ENCODE data around the gene MMP13. TPM values are rescaled to one million over a fixed set of nuclear protein-coding genes. Genes with fewer than 3 reads are reported as not detected.

Gene MMP13
- total RNA-seq, 1 experiment from 2014 or later = not detected

- no peak for TF ChIP-seq CTCF (conservative IDR thresholded peaks at IDR 0.05)
- H3K23ac ChIP-seq (ENCODE audit: insufficient read length, low read depth, low read length) = no peak overlapping the region
- no peaks in the 10 kb centered on the region for H3K4me1 ChIP-seq (ENCODE audit: insufficient read depth, low read length)
- no peak overlapping the region for H3K4me2 ChIP-seq (ENCODE audit: insufficient read depth, insufficient read length, low read length)
- no peak overlapping the region for H2BK5ac ChIP-seq (ENCODE audit: insufficient read length, low read length)
- no peaks in the 10 kb centered on the region for H3K36me3 Mint-ChIP-seq (ENCODE audit: insufficient read depth in 1 of 3, low read depth in 3 of 3)
- no peaks in the 10 kb centered on the region for H3K9me3 Mint-ChIP-seq
- no peak for DNase-seq
- H3K4ac ChIP-seq (ENCODE audit: low read depth, low read length) = no peak overlapping the region
- H4K91ac ChIP-seq (ENCODE audit: insufficient read length, low read depth, low read length) = no peak overlapping the region
- H2BK12ac ChIP-seq (ENCODE audit: insufficient read length, low read depth, low read length) = no peak overlapping the region
- H4K20me1 ChIP-seq (ENCODE audit: control insufficient read depth, insufficient read depth, insufficient read length) = no peaks in the 10 kb centered on the region
- H3K27ac ChIP-seq (ENCODE audit: insufficient read length, low read depth, low read length) = no peak overlapping the region
- H3T11ph ChIP-seq (ENCODE audit: low read length) = no peak overlapping the region
- H3K56ac ChIP-seq (ENCODE audit: insufficient read length, low read depth, low read length) = no peak overlapping the region
- WGBS (ENCODE audit: extremely low coverage, insufficient read length, low lambda C conversion rate) = no CpG with 5 or more reads among the region's 13 CpGs
- no peaks in the 10 kb centered on the region for H3K79me2 ChIP-seq (ENCODE audit: insufficient read depth, low read length)
- H3K27me3 ChIP-seq (ENCODE audit: insufficient read depth, low read length) = no peaks in the 10 kb centered on the region
- H2AFZ ChIP-seq (ENCODE audit: low read length) = no peak overlapping the region
- no peak overlapping the region for H3K9ac ChIP-seq (ENCODE audit: extremely low read depth, insufficient read length, low read length)
- no peak overlapping the region for H2BK120ac ChIP-seq (ENCODE audit: low read depth, low read length, poor library complexity, severe bottlenecking)
- H3K4me1 Mint-ChIP-seq = no peaks in the 10 kb centered on the region
- no peaks in the 10 kb centered on the region for H3K27me3 Mint-ChIP-seq (ENCODE audit: low read depth)
- no peak overlapping the region for H2BK20ac ChIP-seq (ENCODE audit: low read depth, low read length, poor library complexity, severe bottlenecking)
- no peak overlapping the region for H3K27ac Mint-ChIP-seq
- H2AK5ac ChIP-seq (ENCODE audit: insufficient read length, low read length) = no peak overlapping the region
- H3K9me3 ChIP-seq (ENCODE audit: control insufficient read depth, low read depth, low read length) = no peaks in the 10 kb centered on the region
- H3K18ac ChIP-seq (ENCODE audit: insufficient read length, low read depth, low read length) = no peak overlapping the region
- H3K79me1 ChIP-seq (ENCODE audit: insufficient read depth, low read depth, low read length, poor library complexity, severe bottlenecking) = no peaks in the 10 kb centered on the region
- H4K8ac ChIP-seq (replicated peaks; ENCODE audit: insufficient read length, low read depth, low read length) = no peak overlapping the region
- no peaks in the 10 kb centered on the region for H3K23me2 ChIP-seq (ENCODE audit: insufficient read length, low read depth, low read length, poor library complexity, severe bottlenecking)
- H2BK15ac ChIP-seq (ENCODE audit: low read depth, low read length) = no peak overlapping the region
- H3K4me3 Mint-ChIP-seq = no peak overlapping the region
- no peak overlapping the region for H3K14ac ChIP-seq (ENCODE audit: insufficient read depth, low read length)
- H4K5ac ChIP-seq (ENCODE audit: insufficient read length, low read depth, low read length) = no peak overlapping the region
These were observed 35.3 kb downstream of the MMP13 start for GRCh38 chr11:102920118-102920684.

Data from H9 (cell line).